Measurements from ENCODE around the gene IRF8.

DNA sequence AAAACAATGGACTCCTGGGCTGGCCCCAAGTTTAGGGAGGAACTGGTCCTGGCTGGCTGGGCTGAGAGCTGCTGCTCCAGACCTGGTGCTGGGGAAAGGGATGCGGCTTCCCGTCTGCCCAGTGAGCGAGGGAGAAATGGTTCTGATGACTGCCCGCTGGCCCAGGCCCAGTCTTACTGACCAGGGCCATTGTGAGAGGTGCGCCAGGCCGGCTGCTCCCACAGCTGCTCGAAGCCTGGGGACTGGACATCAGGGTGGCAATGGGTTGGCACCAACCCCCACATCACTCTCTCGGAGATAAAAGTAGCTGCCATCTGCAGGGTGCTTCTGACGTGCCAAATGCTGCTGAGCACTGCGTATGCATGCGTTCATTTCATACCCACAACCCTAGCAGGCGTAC, 53.2 kb downstream of the IRF8 start:
- no peak for TF ChIP-seq POLR2A (IDR thresholded peaks at IDR 0.05; ENCODE audit: low read length)
- no peak for TF ChIP-seq GATA1 (IDR thresholded peaks at IDR 0.05; ENCODE audit: low read depth, low read length)

All from erythroblast (primary cell).